Measurements from ENCODE around the gene PLPPR3.
"Not testable (repeated sequence)": the region's sequence is repeated elsewhere in the genome, so short reads cannot be mapped to it uniquely, and the experiment has no call there.

The PLPPR3 gene

DNA sequence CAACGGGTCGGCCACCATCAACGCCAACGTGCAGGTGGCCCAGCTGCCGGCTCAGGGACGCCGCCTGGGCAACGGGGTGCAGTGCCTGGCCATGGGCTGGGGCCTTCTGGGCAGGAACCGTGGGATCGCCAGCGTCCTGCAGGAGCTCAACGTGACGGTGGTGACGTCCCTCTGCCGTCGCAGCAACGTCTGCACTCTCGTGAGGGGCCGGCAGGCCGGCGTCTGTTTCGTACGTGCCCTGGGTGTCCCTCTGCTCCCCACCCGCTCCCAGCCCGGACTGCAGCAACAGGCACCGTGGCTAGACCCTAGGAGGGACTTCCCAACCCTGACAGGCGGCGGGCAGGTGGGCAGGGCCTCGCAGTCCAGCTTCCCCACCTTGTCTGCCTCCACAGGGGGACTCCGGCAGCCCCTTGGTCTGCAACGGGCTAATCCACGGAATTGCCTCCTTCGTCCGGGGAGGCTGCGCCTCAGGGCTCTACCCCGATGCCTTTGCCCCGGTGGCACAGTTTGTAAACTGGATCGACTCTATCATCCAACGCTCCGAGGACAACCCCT, 33.9 kb upstream of the PLPPR3 start:
- Mint-ChIP-seq H3K27me3 (ENCODE audit: low read depth, poor library complexity) (peaks cover 23% of the 10 kb centered on the region), H3K4me3 (no peak overlapping the region), H3K36me3 (ENCODE audit: low read depth) (no peaks in the 10 kb centered on the region), H3K4me1 (no peaks in the 10 kb centered on the region), H3K9me3 (no peaks in the 10 kb centered on the region), H3K27ac (no peak overlapping the region)
- DNase-seq: no peak
- TF ChIP-seq, protein P1, sequence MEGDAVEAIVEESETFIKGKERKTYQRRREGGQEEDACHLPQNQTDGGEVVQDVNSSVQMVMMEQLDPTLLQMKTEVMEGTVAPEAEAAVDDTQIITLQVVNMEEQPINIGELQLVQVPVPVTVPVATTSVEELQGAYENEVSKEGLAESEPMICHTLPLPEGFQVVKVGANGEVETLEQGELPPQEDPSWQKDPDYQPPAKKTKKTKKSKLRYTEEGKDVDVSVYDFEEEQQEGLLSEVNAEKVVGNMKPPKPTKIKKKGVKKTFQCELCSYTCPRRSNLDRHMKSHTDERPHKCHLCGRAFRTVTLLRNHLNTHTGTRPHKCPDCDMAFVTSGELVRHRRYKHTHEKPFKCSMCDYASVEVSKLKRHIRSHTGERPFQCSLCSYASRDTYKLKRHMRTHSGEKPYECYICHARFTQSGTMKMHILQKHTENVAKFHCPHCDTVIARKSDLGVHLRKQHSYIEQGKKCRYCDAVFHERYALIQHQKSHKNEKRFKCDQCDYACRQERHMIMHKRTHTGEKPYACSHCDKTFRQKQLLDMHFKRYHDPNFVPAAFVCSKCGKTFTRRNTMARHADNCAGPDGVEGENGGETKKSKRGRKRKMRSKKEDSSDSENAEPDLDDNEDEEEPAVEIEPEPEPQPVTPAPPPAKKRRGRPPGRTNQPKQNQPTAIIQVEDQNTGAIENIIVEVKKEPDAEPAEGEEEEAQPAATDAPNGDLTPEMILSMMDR (IDR thresholded peaks at IDR 0.05): no peak

DNA sequence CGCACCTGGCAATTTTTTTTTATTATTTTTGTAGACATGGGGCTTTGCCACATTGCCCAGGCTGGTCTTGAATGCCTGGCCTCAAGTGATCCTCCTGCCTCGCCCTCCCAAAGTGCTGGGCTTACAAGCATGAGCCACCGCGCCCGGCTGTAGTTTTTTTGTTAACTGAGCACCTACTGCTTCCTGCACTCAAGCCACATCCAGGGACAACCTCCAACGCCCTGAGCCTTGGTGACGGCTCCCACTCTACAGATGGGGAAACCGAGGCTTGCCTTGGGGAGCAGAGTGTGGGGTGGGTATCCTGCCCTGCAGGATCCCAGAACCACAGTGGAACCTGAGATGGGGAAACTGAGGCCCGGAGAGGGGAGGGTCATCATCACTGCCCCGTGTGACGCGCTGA, 33.4 kb upstream of the PLPPR3 start:
- no peak overlapping the region for H3K4me3 Mint-ChIP-seq
- TF ChIP-seq, protein P1 (IDR thresholded peaks at IDR 0.05): no peak
- no peaks in the 10 kb centered on the region for H3K36me3 Mint-ChIP-seq (ENCODE audit: low read depth)
- H3K27me3 Mint-ChIP-seq (ENCODE audit: low read depth, poor library complexity): peaks cover 22% of the 10 kb centered on the region
- no peak for DNase-seq
- H3K27ac Mint-ChIP-seq: no peak overlapping the region
- no peaks in the 10 kb centered on the region for H3K9me3 Mint-ChIP-seq
- H3K4me1 Mint-ChIP-seq: no peaks in the 10 kb centered on the region

DNA sequence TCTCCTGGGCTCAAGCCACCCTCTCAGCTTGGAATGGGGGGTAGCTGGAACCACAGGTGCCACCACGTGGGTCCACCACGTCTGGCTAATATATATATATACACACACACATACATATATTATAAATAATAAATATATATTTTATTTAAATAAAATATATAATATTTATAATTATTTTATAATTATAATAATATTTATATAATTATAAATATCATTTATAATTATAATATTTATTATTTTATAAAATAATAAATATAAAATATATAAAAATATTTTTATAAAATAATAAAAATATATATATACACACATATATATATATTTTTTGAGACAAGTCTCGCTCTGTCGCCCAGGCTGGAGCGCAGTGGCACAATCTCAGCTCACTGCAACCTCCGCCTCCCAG, 32.8 kb upstream of the PLPPR3 start:
- Mint-ChIP-seq H3K27me3 (ENCODE audit: low read depth, poor library complexity) (peaks cover 19% of the 10 kb centered on the region), H3K36me3 (ENCODE audit: low read depth) (no peaks in the 10 kb centered on the region), H3K4me1 (no peaks in the 10 kb centered on the region), H3K27ac (no peak overlapping the region), H3K9me3 (no peaks in the 10 kb centered on the region), H3K4me3 (no peak overlapping the region)
- TF ChIP-seq, protein P1 (IDR thresholded peaks at IDR 0.05): no peak
- DNase-seq: no peak

DNA sequence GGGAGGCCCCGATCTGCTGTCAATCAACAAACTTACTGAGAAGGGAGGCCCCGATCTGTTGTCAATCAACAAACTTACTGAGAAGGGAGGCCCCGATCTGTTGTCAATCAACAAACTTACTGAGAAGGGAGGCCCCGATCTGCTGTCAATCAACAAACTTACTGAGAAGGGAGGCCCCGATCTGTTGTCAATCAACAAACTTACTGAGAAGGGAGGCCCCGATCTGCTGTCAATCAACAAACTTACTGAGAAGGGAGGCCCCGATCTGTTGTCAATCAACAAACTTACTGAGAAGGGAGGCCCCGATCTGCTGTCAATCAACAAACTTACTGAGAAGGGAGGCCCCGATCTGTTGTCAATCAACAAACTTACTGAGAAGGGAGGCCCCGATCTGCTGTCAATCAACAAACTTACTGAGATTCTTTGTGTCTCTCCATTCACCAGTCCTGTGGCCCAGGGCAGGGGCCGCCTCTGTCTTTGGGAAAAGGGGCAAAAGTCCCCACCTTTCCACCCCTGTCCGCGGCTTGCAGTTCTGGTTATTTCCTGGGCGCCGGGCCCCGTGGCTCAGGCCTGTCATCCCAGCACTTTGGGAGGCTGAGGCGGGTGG, 32.0 kb upstream of the PLPPR3 start:
- H3K4me3 Mint-ChIP-seq; H3K27ac Mint-ChIP-seq; H3K9me3 Mint-ChIP-seq; H3K36me3 Mint-ChIP-seq (ENCODE audit: low read depth); H3K4me1 Mint-ChIP-seq; DNase-seq: not testable (repeated sequence)
- H3K27me3 Mint-ChIP-seq (ENCODE audit: low read depth, poor library complexity): peaks cover 26% of the 10 kb centered on the region

DNA sequence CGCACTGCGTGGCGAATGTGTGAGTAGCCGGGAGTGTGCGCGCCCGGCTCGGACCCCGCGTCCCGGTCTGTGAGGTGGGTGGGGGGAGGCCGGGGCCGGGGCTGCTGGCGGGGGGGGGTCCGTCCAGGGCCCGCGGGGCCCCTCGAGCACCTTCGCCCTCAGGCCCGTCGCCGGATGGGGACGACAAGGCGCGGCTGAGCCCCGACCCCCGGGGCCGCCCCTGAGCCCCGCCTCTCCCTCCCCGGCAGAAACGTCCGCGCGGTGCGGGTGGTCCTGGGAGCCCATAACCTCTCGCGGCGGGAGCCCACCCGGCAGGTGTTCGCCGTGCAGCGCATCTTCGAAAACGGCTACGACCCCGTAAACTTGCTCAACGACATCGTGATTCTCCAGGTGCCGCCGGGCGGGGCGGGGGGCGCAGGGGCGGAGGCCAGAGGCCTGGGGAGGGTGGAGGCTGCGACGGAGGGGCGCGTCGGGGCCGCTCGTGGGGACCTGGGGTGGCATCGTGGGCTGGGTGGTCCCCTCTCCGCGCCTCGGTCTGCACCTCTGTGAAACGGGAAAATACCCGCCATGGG, 31.3 kb upstream of the PLPPR3 start:
- Mint-ChIP-seq H3K27ac (no peak overlapping the region), H3K36me3 (ENCODE audit: low read depth) (no peaks in the 10 kb centered on the region), H3K4me1 (peaks cover 4% of the 10 kb centered on the region), H3K9me3 (no peaks in the 10 kb centered on the region), H3K4me3 (no peak overlapping the region), H3K27me3 (ENCODE audit: low read depth, poor library complexity) (peaks cover 23% of the 10 kb centered on the region)
- no peak for DNase-seq
- TF ChIP-seq, protein P1 (IDR thresholded peaks at IDR 0.05): no peak

DNA sequence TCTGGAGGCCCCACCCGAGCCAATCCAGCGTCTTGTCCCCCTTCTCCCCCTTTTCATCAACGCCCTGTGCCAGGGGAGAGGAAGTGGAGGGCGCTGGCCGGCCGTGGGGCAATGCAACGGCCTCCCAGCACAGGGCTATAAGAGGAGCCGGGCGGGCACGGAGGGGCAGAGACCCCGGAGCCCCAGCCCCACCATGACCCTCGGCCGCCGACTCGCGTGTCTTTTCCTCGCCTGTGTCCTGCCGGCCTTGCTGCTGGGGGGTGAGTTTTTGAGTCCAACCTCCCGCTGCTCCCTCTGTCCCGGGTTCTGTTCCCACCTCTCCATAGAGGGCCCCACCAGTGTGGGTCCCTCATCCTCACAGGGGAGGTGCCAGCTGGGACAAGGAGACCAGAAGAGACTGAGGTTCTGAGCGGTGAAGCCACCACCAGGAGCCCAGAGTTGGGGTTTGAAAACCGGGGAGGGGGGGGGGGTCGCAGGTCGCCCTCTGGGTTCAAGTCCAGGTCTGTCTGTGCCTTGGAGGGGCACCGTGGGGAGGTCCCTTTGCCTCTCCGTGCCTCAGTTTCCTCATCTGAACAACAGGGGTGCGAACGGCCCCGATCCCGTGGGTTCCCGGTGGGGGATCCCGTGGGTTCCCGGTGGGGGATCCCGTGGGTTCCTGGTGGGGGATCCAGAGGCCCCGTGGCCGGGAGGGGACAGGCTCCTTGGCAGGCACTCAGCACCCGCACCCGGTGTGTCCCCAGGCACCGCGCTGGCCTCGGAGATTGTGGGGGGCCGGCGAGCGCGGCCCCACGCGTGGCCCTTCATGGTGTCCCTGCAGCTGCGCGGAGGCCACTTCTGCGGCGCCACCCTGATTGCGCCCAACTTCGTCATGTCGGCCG, 30.6 kb upstream of the PLPPR3 start, which contains the start of gene ELANE:
TSS of gene ELANE (plus strand) at position 168 of the 878 bp plus-strand sequence. CDS start at position 194, 26 bp downstream.
- Mint-ChIP-seq H3K9me3 (no peaks in the 10 kb centered on the region), H3K36me3 (ENCODE audit: low read depth) (no peaks in the 10 kb centered on the region), H3K4me3 (no peak within 1 kb of the TSS), H3K27me3 (ENCODE audit: low read depth, poor library complexity) (peaks cover 23% of the 10 kb centered on the region), H3K4me1 (peaks cover 11% of the 10 kb centered on the region), H3K27ac (no peak within 1 kb of the TSS)
- TF ChIP-seq, protein P1 (IDR thresholded peaks at IDR 0.05): no peak
- DNase-seq: no peak

All from nephron progenitor cell (in vitro differentiated cells).